ENCODE results near the gene CCDC190.
"Not testable (repeated sequence)": the region's sequence is repeated elsewhere in the genome, so short reads cannot be mapped to it uniquely, and the experiment has no call there.

CCDC190 gene

DNA sequence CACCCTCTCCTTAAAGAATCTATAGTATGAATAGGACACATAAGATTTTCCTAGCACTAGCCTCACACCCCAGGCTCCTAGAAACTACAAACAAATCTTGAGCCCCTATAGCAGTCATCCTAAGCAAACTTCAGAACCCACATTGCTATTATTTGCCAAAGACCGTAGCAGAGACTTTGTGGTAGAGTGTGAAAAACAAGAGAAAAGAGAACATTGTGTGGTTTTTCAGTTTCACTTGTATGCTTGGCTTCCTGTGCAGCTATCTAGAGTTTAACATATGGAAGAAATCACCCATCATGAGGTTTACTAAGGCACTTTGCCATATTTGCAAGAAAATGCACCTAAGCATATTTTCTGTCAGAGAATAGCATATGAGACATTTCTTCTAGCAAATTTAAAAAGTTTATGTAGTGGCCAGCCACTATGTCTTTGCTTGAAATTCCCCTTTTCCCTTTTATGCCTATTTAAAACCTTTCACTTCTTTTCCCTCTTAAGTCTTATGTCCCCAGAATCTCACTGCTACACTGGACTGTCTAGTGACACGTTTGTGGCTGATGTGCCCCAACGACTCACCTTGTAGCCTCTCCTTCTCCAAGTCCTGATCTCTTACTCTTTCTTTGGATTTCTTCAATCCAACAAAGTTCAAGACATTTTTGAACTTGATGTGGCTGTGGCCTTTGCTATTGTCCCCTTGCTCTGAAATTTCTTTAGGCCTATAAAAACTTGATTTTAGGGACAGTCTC, 25.6 kb downstream of the CCDC190 start:
- Mint-ChIP-seq H3K36me3 (ENCODE audit: low read depth) (no peaks in the 10 kb centered on the region), H3K4me3 (no peak overlapping the region), H3K27ac (no peak overlapping the region), H3K9me3 (peaks cover 20% of the 10 kb centered on the region), H3K27me3 (peaks cover 2% of the 10 kb centered on the region), H3K4me1 (ENCODE audit: low read depth) (no peaks in the 10 kb centered on the region)
- intact Hi-C loops (cut with micrococcal nuclease) = no loop called here

DNA sequence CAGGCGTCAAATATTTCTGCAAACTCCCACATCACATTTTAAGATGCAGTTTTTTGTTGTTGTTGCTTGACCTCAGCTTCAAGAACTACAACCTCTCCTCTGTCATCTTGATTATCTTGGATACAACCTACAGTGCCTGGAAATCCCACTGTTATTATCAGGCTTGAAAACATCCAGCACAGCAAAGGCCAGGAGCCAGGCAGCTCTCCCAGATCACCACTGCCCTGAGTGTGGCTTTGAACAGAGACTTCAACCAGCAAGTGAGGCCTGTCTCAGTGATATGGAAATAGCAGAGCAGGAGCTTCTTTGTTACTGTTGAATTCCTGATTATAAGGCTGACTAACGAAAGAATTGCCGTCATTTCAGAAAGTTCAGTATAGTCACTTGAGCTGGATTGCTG, 28.5 kb downstream of the CCDC190 start:
- H3K27me3 Mint-ChIP-seq = no peaks in the 10 kb centered on the region
- H3K4me3 Mint-ChIP-seq = no peak overlapping the region
- H3K4me1 Mint-ChIP-seq (ENCODE audit: low read depth) = no peaks in the 10 kb centered on the region

DNA sequence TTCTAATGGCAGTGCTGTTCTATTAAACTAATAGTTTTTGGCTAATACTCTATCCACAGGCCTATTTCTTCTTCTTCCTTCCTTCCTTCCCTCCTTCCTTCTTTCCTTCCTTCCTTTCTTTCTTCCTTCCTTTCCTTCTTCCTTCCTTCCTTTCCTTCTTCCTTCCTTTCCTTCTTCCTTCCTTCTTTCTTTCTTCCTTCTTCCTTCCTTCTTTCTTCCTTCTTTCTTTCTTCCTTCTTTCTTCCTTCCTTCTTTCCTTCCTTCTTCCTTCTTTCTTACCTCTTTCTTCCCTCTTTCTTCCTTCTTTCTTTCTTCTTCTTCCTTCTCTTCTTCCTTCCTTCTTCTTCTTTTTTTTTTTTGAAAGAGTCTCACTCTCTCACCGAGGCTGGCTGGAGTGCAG, 31.7 kb downstream of the CCDC190 start:
- Mint-ChIP-seq H3K36me3 (ENCODE audit: low read depth) (no peaks in the 10 kb centered on the region), H3K27me3 (peaks cover 9% of the 10 kb centered on the region), H3K27ac (no peak overlapping the region), H3K9me3 (peaks cover 10% of the 10 kb centered on the region), H3K4me3 (no peak overlapping the region), H3K4me1 (ENCODE audit: low read depth) (no peaks in the 10 kb centered on the region)
- intact Hi-C loops (cut with micrococcal nuclease) = no loop called here

More for the DNA sequence above, 28.5 kb downstream of the CCDC190 start:
- Mint-ChIP-seq H3K27ac (no peak overlapping the region), H3K36me3 (ENCODE audit: low read depth) (no peaks in the 10 kb centered on the region), H3K9me3 (peaks cover 10% of the 10 kb centered on the region)
- intact Hi-C loops (cut with micrococcal nuclease) = no loop called here

DNA sequence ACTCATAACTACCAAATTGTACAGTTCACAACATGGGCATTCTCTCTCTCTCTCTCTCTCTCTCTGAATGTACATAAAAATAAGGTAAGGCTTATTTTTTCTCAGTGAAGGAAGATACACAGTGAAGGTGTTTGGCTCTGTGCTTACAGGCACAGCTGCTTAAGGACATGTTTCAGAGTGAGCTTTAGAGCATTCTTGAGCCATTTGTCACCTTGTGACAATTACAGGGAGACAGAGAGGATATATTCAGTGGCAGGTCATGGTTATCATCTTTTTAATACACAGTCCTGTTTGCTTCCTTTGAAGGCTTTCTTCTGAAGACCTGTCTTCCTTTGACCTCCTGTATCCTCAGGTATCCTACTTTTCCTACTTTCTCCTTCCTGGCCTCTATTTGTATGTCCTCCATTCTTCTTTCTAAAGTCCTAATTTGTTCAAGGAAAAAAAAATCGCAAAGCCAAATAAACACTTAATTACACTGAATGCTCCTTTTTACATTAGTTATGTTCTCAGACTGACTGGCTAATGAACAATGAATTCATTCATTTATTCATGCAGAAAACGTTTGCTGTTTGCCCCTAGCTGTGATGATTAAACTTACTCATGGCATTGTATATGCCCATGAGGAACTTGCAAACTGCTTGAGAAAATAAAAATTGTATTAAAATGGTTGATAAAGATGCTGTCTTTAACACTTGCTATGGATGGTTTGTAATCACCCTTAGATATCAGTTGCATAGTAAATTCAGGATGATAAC, 37.0 kb downstream of the CCDC190 start:
- intact Hi-C loops (cut with micrococcal nuclease) = no loop called here
- Mint-ChIP-seq H3K36me3 (ENCODE audit: low read depth) (no peaks in the 10 kb centered on the region), H3K27me3 (peaks cover 40% of the 10 kb centered on the region), H3K9me3 (peaks cover under 1% of the 10 kb centered on the region), H3K4me1 (ENCODE audit: low read depth) (peaks cover 9% of the 10 kb centered on the region), H3K4me3 (no peak overlapping the region), H3K27ac (no peak overlapping the region)

DNA sequence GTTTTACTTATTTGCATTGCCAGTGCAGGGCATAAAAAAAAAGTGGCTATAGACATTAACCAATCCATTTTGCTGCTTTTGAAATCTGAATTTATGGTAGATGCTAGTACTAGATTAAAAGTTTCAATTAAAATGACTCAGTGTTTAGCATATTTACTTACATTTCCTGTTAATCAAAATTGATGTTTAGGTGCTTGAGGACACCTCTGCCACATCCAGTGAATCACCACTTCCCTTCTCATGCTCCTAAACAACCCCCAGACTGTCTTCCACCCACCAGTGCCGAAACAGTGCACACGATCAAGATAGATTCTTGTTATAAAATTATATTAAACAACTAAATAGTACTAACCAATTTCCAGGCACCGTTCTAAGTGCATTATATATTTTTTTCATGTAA, 37.7 kb downstream of the CCDC190 start:
- Mint-ChIP-seq H3K27ac (no peak overlapping the region), H3K9me3 (no peaks in the 10 kb centered on the region), H3K4me1 (ENCODE audit: low read depth) (peaks cover 9% of the 10 kb centered on the region), H3K4me3 (no peak overlapping the region), H3K36me3 (ENCODE audit: low read depth) (no peaks in the 10 kb centered on the region), H3K27me3 (peaks cover 40% of the 10 kb centered on the region)
- intact Hi-C loops (cut with micrococcal nuclease) = no loop called here

DNA sequence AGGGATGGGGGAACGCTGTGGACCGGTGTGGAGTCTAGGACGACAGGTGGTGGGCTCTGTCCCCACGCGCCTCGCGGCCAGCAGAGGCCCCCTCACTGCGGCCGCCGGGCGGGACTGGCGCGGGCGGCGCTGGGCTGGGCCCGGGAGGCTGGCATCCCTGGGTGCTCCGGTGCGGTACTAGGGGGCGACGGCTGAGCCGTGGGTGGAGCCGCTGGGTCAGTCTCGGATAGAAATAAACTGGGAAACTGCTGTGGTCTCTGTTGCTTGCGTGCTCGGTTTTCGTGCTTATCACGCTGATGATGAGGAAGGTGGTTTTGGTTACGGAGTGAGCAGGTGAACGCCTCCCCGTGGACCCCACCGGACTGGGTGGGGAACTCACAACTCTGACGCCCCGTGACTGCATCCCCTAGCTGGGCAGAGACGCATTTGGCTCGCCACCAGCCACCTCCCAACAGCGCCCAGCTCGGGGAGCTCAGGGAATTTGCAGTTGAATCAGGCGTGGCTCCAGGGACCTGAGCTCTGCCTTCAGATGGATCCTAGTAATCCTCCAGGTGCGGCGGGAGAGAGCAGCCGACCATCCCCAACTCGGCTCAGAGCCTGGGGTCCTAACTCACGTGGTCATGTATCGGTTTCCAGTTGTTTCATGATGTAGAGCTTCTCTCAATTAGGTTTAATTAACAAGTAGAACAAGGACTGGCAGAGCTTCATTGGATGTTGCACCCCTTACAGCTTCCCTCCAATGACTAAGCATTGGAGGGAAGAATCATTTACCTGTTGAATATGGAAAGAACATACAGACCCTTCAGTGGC, 38.4 kb downstream of the CCDC190 start:
- Mint-ChIP-seq H3K27me3 (peaks cover 40% of the 10 kb centered on the region), H3K9me3 (no peaks in the 10 kb centered on the region), H3K36me3 (ENCODE audit: low read depth) (no peaks in the 10 kb centered on the region), H3K4me1 (ENCODE audit: low read depth) (peaks cover 9% of the 10 kb centered on the region), H3K27ac (no peak overlapping the region), H3K4me3 (no peak overlapping the region)
- intact Hi-C loops (cut with micrococcal nuclease) = no loop called here

DNA sequence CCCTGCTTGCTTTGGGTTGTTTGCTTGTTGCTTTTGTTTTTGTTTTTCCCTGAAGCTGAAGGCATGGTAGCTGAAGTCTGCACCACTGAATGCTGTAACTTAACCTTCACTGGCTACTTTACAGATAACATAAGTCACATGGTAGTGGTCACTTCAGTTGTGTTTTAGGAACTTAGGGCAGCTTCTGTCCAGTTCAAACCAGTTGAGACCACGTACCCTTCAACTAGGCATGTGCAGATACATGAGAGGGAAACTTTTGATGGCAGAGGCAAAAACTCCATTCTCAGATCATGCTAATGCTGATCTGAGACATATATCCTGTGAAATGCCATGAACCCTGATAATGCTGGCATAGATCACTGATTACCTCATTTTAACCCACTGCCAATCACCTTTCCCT, 42.3 kb downstream of the CCDC190 start:
- H3K4me3 Mint-ChIP-seq; intact Hi-C loops (cut with micrococcal nuclease); H3K9me3 Mint-ChIP-seq; H3K27ac Mint-ChIP-seq; H3K4me1 Mint-ChIP-seq (ENCODE audit: low read depth); H3K36me3 Mint-ChIP-seq (ENCODE audit: low read depth): not testable (repeated sequence)
- H3K27me3 Mint-ChIP-seq = peaks cover 25% of the 10 kb centered on the region

DNA sequence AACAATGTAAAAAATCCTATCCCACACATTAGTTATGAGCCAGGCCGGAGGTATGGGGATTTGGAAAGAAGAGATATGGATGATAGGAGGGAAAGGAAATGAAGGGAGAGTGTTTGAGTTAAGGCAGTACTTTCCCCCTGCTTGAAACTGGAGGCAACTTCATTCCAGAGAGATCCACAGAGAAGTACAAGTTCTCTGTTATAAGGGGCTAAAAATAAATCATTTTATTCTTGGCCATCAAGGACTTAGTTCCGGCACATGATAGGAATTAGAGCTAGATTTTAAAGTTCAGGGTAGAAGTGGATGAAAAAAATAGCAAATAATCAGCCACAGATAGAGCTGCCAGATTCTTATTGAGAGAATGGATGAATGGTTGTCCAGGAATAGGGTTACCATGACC, 42.8 kb downstream of the CCDC190 start:
- H3K9me3 Mint-ChIP-seq; H3K36me3 Mint-ChIP-seq (ENCODE audit: low read depth); H3K27ac Mint-ChIP-seq; H3K4me3 Mint-ChIP-seq; H3K4me1 Mint-ChIP-seq (ENCODE audit: low read depth); intact Hi-C loops (cut with micrococcal nuclease): not testable (repeated sequence)
- peaks cover 22% of the 10 kb centered on the region for H3K27me3 Mint-ChIP-seq

DNA sequence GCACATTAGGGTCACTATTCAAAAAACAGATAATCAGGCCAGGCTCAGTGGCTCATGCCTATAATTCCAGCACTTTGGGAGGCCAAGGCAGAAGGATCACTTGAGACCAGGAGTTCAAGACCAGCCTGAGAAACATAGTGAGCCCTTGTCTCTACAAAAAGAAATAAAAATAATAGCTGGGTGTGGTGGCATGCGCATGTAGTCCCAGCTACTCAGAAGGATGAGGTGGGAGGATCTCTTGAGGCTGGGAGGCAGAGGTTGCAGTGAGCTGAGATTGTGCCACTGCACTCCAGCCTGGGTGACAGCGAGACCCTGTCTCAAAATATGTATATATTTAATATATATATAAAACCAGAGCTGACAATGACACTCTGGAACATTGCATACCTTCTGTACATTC, 48.6 kb downstream of the CCDC190 start:
- H3K4me1 Mint-ChIP-seq (ENCODE audit: low read depth); H3K27ac Mint-ChIP-seq; H3K27me3 Mint-ChIP-seq; intact Hi-C loops (cut with micrococcal nuclease); H3K9me3 Mint-ChIP-seq; H3K4me3 Mint-ChIP-seq: not testable (repeated sequence)
- H3K36me3 Mint-ChIP-seq (ENCODE audit: low read depth) = peaks cover 43% of the 10 kb centered on the region

DNA sequence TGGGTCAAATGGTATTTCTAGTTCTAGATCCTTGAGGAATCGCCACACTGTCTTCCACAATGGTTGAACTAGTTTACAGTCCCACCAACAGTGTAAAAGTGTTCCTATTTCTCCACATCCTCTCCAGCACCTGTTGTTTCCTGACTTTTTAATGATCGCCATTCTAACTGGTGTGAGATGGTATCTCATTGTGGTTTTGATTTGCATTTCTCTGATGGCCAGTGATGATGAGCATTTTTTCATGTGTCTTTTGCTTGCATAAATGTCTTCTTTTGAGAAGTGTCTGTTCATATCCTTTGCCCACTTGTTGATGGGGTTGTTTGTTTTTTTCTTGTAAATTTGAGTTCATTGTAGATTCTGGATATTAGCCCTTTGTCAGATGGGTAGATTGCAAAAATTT, 53.5 kb downstream of the CCDC190 start:
- H3K4me1 Mint-ChIP-seq (ENCODE audit: low read depth); H3K4me3 Mint-ChIP-seq; H3K27ac Mint-ChIP-seq; intact Hi-C loops (cut with micrococcal nuclease); H3K27me3 Mint-ChIP-seq; H3K9me3 Mint-ChIP-seq: not testable (repeated sequence)
- H3K36me3 Mint-ChIP-seq (ENCODE audit: low read depth) = peaks cover 83% of the 10 kb centered on the region

Measured in dendritic cell treated with granulocyte-macrophage colony-stimulating factor and Interleukin-4, amounts not matched to agents 40 ng/mL and 50 ng/mL, for 4 days (primary cell).